Muscle layer of colon (tissue), 2 donors: ENCODE data around the gene MYO10.

ENCODE experiments used
- H3K27ac ChIP-seq: one replicate; pipeline ENCODE4 v1.7.0; 2013; ENCODE audit warnings: low read depth, mild to moderate bottlenecking, low read length, moderate library complexity
- H3K27me3 ChIP-seq, 2 donors: one replicate each; pipeline ENCODE4 v1.7.0; 2013; ENCODE audit warnings: low read length in 2 of 2, mild to moderate bottlenecking in 2 of 2; ENCODE audit not compliant: insufficient read depth in 2 of 2, control insufficient read depth in 1 of 2
- H3K36me3 ChIP-seq: one replicate; pipeline ENCODE4 v1.7.0; 2013; ENCODE audit warnings: mild to moderate bottlenecking, low read length; ENCODE audit not compliant: insufficient read depth
- H3K4me1 ChIP-seq: one replicate; pipeline ENCODE4 v1.7.0; 2013; ENCODE audit warnings: mild to moderate bottlenecking, low read length; ENCODE audit not compliant: insufficient read depth
- H3K4me3 ChIP-seq, 2 donors: one replicate each; pipeline ENCODE4 v1.7.0; 2013; ENCODE audit warnings: low read length in 2 of 2, low read depth in 1 of 2, mild to moderate bottlenecking in 1 of 2, moderate library complexity in 1 of 2
- H3K9ac ChIP-seq: one replicate; pipeline ENCODE4 v1.7.0; 2013; ENCODE audit warnings: low read length
- H3K9me3 ChIP-seq: one replicate; pipeline ENCODE4 v1.7.0; 2013; ENCODE audit warnings: mild to moderate bottlenecking, low read length
- donor health status: abdominal sarcoma.
- donor health status: Adenocarcinoma of cecum.

MYO10 gene

GRCh38 chr5:16826379-16827125, 109.5 kb downstream of the MYO10 start:
- Histone ChIP-seq H3K36me3 (no peaks in the 10 kb centered on the region), H3K4me3 (no peak overlapping the region), H3K4me1 (no peaks in the 10 kb centered on the region), H3K9ac (no peak overlapping the region), H3K27ac (no peak overlapping the region), H3K9me3 (no peaks in the 10 kb centered on the region), H3K27me3 (no peaks in the 10 kb centered on the region)

- Histone ChIP-seq H3K4me1 (no peaks in the 10 kb centered on the region), H3K4me3 (no peak overlapping the region), H3K9me3 (no peaks in the 10 kb centered on the region), H3K27ac (no peak overlapping the region), H3K27me3 (no peaks in the 10 kb centered on the region), H3K9ac (no peak overlapping the region), H3K36me3 (no peaks in the 10 kb centered on the region)
Measured at GRCh38 chr5:16819522-16820167, 116.4 kb downstream of the MYO10 start.

- H3K4me3 ChIP-seq = no peak overlapping the region
Measured at GRCh38 chr5:16815432-16815831, 120.7 kb downstream of the MYO10 start.

GRCh38 chr5:16812911-16813310, 123.2 kb downstream of the MYO10 start:
- Histone ChIP-seq H3K4me1 (peaks cover 6% of the 10 kb centered on the region), H3K27me3 (no peaks in the 10 kb centered on the region), H3K9me3 (no peaks in the 10 kb centered on the region), H3K4me3 (no peak overlapping the region), H3K27ac (no peak overlapping the region), H3K9ac (no peak overlapping the region), H3K36me3 (no peaks in the 10 kb centered on the region)

More at GRCh38 chr5:16815432-16815831, 120.7 kb downstream of the MYO10 start:
- H3K27ac ChIP-seq = no peak overlapping the region
- H3K36me3 ChIP-seq = no peaks in the 10 kb centered on the region
- H3K4me1 ChIP-seq = no peaks in the 10 kb centered on the region
- no peaks in the 10 kb centered on the region for H3K9me3 ChIP-seq
- H3K9ac ChIP-seq = no peak overlapping the region
- no peaks in the 10 kb centered on the region for H3K27me3 ChIP-seq

- no peaks in the 10 kb centered on the region for H3K27me3 ChIP-seq
- H3K9ac ChIP-seq = no peak overlapping the region
- peaks cover 6% of the 10 kb centered on the region for H3K4me1 ChIP-seq
- no peak overlapping the region for H3K4me3 ChIP-seq
- no peaks in the 10 kb centered on the region for H3K9me3 ChIP-seq
- H3K27ac ChIP-seq = no peak overlapping the region
- no peaks in the 10 kb centered on the region for H3K36me3 ChIP-seq
Measured at GRCh38 chr5:16812448-16812847, 123.6 kb downstream of the MYO10 start.

GRCh38 chr5:16810208-16810854, 125.8 kb downstream of the MYO10 start:
- H3K27ac ChIP-seq = no peak overlapping the region
- no peaks in the 10 kb centered on the region for H3K27me3 ChIP-seq
- H3K36me3 ChIP-seq = no peaks in the 10 kb centered on the region
- peaks cover 6% of the 10 kb centered on the region for H3K4me1 ChIP-seq
- H3K9me3 ChIP-seq = no peaks in the 10 kb centered on the region
- no peak overlapping the region for H3K9ac ChIP-seq
- no peak overlapping the region for H3K4me3 ChIP-seq

- no peak overlapping the region for H3K4me3 ChIP-seq
- peaks cover 6% of the 10 kb centered on the region for H3K4me1 ChIP-seq
- no peak overlapping the region for H3K27ac ChIP-seq
- no peaks in the 10 kb centered on the region for H3K9me3 ChIP-seq
- no peaks in the 10 kb centered on the region for H3K36me3 ChIP-seq
- H3K9ac ChIP-seq = no peak overlapping the region
- H3K27me3 ChIP-seq = no peaks in the 10 kb centered on the region
Measured at GRCh38 chr5:16809395-16810207, 126.5 kb downstream of the MYO10 start.

- Histone ChIP-seq H3K27me3 (no peaks in the 10 kb centered on the region), H3K36me3 (no peaks in the 10 kb centered on the region), H3K4me3 (no peak overlapping the region), H3K9ac (no peak overlapping the region), H3K9me3 (no peaks in the 10 kb centered on the region), H3K4me1 (peaks cover 6% of the 10 kb centered on the region), H3K27ac (no peak overlapping the region)
Measured at GRCh38 chr5:16809010-16809394, 127.1 kb downstream of the MYO10 start.

- Histone ChIP-seq H3K4me3 (no peak overlapping the region), H3K27me3 (no peaks in the 10 kb centered on the region), H3K36me3 (no peaks in the 10 kb centered on the region), H3K27ac (no peak overlapping the region), H3K9ac (no peak overlapping the region), H3K4me1 (peaks cover 6% of the 10 kb centered on the region), H3K9me3 (no peaks in the 10 kb centered on the region)
Measured at GRCh38 chr5:16808021-16808420, 128.1 kb downstream of the MYO10 start.

- H3K9me3 ChIP-seq = no peaks in the 10 kb centered on the region
- H3K4me3 ChIP-seq = no peak overlapping the region
- no peak overlapping the region for H3K9ac ChIP-seq
- no peaks in the 10 kb centered on the region for H3K27me3 ChIP-seq
- H3K27ac ChIP-seq = no peak overlapping the region
- peaks cover 6% of the 10 kb centered on the region for H3K4me1 ChIP-seq
- H3K36me3 ChIP-seq = no peaks in the 10 kb centered on the region
Measured at GRCh38 chr5:16807547-16807864, 128.6 kb downstream of the MYO10 start.
